NCI-H1694 (cell line): ENCODE data around the gene SLC47A1.
A peak's percentile ranks its signal among the peaks of the same experiment; 100 is the strongest.
"Not testable (repeated sequence)": the region's sequence is repeated elsewhere in the genome, so short reads cannot be mapped to it uniquely, and the experiment has no call there.

Experiments used
- DNase-seq: peaks from one replicate; lab custom pipeline; 2025; lab: John Stamatoyannopoulos, UW

SLC47A1 gene

GRCh38 chr17:19555746-19556145 is 22.1 kb downstream of the SLC47A1 start:
- DNase-seq: no peak

GRCh38 chr17:19558946-19559345 is 25.3 kb downstream of the SLC47A1 start:
- DNase-seq: no peak

GRCh38 chr17:19561697-19562318 is 28.2 kb downstream of the SLC47A1 start:
- no peak for DNase-seq

- no peak for DNase-seq
Observed at GRCh38 chr17:19565817-19566575, 32.3 kb downstream of the SLC47A1 start.

GRCh38 chr17:19567216-19568015 is 33.8 kb downstream of the SLC47A1 start:
- DNase-seq: no peak

GRCh38 chr17:19568016-19568350 is 34.3 kb downstream of the SLC47A1 start:
- no peak for DNase-seq

GRCh38 chr17:19569785-19570543 is 36.3 kb downstream of the SLC47A1 start:
- DNase-seq: no peak

- DNase-seq: peak; percentile 24
Observed at GRCh38 chr17:19570544-19571062, 36.9 kb downstream of the SLC47A1 start.

GRCh38 chr17:19573075-19573474 is 39.4 kb downstream of the SLC47A1 start:
- DNase-seq: no peak

- DNase-seq: no peak
Observed at GRCh38 chr17:19574956-19575355, 41.3 kb downstream of the SLC47A1 start.

- no peak for DNase-seq
Observed at GRCh38 chr17:19578545-19578944, 44.9 kb downstream of the SLC47A1 start.

GRCh38 chr17:19579192-19579761 is 45.6 kb downstream of the SLC47A1 start:
- no peak for DNase-seq

GRCh38 chr17:19579867-19580565 is 46.4 kb downstream of the SLC47A1 start:
- no peak for DNase-seq

GRCh38 chr17:19580566-19580920 is 46.9 kb downstream of the SLC47A1 start:
- not testable (repeated sequence) for DNase-seq

- DNase-seq: not testable (repeated sequence)
Observed at GRCh38 chr17:19582152-19582551, 48.5 kb downstream of the SLC47A1 start.

GRCh38 chr17:19583871-19584270 is 50.2 kb downstream of the SLC47A1 start:
- DNase-seq: no peak

GRCh38 chr17:19590451-19590850 is 56.8 kb downstream of the SLC47A1 start:
- DNase-seq: no peak

GRCh38 chr17:19590912-19591551 is 57.4 kb downstream of the SLC47A1 start:
- no peak for DNase-seq

GRCh38 chr17:19592316-19592715 is 58.7 kb downstream of the SLC47A1 start:
- DNase-seq: no peak

- DNase-seq: no peak
Observed at GRCh38 chr17:19596869-19597268, 63.2 kb downstream of the SLC47A1 start.

GRCh38 chr17:19610311-19610710 is 76.7 kb downstream of the SLC47A1 start:
- DNase-seq: no peak
